ENCODE results near the gene FN3K. TPM values are rescaled to one million over a fixed set of nuclear protein-coding genes. Genes with fewer than 3 reads are reported as not detected.

FN3K gene
- total and polyA plus RNA-seq, 2 of the 13 experiments (the other 11 are each of a cell fraction or from before 2014, with no cell fraction given) = 3.5 to 12.2 TPM

DNA sequence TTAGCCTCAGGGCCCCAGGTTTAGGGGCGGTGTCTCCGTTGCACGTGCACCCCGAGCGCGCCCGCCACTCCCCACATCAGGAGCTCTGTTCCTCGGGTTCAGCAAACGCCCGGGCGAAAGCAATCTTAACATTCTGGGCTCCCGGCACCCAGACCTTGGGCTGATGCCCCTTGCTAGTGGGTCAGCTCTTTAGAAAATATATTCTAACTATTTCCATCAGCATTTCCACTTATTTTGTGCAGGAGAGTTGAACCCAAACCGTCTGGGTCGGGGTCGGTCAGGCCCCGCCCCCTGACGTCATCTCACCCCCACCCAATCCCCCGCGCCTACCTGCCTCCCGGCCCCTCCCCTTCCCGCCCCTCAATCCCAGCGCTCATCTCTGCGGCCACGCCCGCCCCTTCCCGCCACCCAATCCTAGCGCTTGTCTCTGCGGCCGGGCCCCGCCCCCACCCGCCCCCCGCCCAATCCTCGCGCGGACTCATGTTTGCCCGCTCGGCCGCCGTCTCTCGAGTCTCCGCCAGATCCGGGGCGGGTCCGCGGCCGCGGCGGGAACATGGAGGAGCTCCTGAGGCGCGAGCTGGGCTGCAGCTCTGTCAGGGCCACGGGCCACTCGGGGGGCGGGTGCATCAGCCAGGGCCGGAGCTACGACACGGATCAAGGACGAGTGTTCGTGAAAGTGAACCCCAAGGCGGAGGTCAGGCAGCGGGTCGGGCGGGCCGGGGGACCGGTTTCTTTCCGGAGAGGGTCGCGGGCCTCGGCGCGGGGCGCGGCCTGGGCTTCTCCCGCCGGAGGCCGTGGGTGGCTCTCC lies 19.0 kb upstream of the FN3K start, which contains the start of gene FN3KRP (continued):
- TF ChIP-seq NR0B2 (CRISPR knock-in tag; IDR thresholded peaks at IDR 0.05) = peak; percentile 66; the same call in 1 of the 2 replicates
- TF ChIP-seq ZMYM4 (CRISPR knock-in tag; IDR thresholded peaks at IDR 0.05) = no peak; the same call in 1 of the 2 replicates
- no peak for TF ChIP-seq ZNF558 (CRISPR knock-in tag; IDR thresholded peaks at IDR 0.05; ENCODE audit: borderline replicate concordance)
- 0 out of 2 replicates have a peak, but pooled peaks have one; percentile 10 for TF ChIP-seq ZNF773 (CRISPR knock-in tag; IDR thresholded peaks at IDR 0.05; ENCODE audit: borderline replicate concordance)
- TF ChIP-seq MAZ (IDR thresholded peaks at IDR 0.05; ENCODE audit: borderline replicate concordance, low read depth, low read length) = 0 out of 2 replicates have a peak, but pooled peaks have one; percentile 15
- TF ChIP-seq MAZ (CRISPR knock-in tag; IDR thresholded peaks at IDR 0.05; ENCODE audit: low read depth) = peak; percentile 13; the same call in 1 of the 2 replicates
- peak; percentile 39; the same call in 1 of the 2 replicates for TF ChIP-seq HOXA3 (CRISPR knock-in tag; IDR thresholded peaks at IDR 0.05)
- TF ChIP-seq, protein P1, sequence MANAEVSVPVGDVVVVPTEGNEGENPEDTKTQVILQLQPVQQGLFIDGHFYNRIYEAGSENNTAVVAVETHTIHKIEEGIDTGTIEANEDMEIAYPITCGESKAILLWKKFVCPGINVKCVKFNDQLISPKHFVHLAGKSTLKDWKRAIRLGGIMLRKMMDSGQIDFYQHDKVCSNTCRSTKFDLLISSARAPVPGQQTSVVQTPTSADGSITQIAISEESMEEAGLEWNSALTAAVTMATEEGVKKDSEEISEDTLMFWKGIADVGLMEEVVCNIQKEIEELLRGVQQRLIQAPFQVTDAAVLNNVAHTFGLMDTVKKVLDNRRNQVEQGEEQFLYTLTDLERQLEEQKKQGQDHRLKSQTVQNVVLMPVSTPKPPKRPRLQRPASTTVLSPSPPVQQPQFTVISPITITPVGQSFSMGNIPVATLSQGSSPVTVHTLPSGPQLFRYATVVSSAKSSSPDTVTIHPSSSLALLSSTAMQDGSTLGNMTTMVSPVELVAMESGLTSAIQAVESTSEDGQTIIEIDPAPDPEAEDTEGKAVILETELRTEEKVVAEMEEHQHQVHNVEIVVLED (CRISPR knock-in tag; IDR thresholded peaks at IDR 0.05; ENCODE audit: borderline replicate concordance) = peak; percentile 55; the same call in 1 of the 2 replicates
- TF ChIP-seq KDM2A (CRISPR knock-in tag; IDR thresholded peaks at IDR 0.05; ENCODE audit: borderline replicate concordance, low read depth) = peak; percentile 28; the same call in 1 of the 2 replicates
- no peak for TF ChIP-seq ZSCAN25 (CRISPR knock-in tag; IDR thresholded peaks at IDR 0.05)
- no peak for TF ChIP-seq USF2 (IDR thresholded peaks at IDR 0.05; ENCODE audit: low read depth, low read length)
- peak; percentile 10; the same call in 1 of the 2 replicates for TF ChIP-seq USF2 (CRISPR knock-in tag; IDR thresholded peaks at IDR 0.05; ENCODE audit: borderline replicate concordance)
- TF ChIP-seq, protein P2, sequence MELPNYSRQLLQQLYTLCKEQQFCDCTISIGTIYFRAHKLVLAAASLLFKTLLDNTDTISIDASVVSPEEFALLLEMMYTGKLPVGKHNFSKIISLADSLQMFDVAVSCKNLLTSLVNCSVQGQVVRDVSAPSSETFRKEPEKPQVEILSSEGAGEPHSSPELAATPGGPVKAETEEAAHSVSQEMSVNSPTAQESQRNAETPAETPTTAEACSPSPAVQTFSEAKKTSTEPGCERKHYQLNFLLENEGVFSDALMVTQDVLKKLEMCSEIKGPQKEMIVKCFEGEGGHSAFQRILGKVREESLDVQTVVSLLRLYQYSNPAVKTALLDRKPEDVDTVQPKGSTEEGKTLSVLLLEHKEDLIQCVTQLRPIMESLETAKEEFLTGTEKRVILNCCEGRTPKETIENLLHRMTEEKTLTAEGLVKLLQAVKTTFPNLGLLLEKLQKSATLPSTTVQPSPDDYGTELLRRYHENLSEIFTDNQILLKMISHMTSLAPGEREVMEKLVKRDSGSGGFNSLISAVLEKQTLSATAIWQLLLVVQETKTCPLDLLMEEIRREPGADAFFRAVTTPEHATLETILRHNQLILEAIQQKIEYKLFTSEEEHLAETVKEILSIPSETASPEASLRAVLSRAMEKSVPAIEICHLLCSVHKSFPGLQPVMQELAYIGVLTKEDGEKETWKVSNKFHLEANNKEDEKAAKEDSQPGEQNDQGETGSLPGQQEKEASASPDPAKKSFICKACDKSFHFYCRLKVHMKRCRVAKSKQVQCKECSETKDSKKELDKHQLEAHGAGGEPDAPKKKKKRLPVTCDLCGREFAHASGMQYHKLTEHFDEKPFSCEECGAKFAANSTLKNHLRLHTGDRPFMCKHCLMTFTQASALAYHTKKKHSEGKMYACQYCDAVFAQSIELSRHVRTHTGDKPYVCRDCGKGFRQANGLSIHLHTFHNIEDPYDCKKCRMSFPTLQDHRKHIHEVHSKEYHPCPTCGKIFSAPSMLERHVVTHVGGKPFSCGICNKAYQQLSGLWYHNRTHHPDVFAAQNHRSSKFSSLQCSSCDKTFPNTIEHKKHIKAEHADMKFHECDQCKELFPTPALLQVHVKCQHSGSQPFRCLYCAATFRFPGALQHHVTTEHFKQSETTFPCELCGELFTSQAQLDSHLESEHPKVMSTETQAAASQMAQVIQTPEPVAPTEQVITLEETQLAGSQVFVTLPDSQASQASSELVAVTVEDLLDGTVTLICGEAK (IDR thresholded peaks at IDR 0.05) = no peak
- TF ChIP-seq, protein P2 (CRISPR knock-in tag; IDR thresholded peaks at IDR 0.05) = no peak
